HG03520 (cell line): ENCODE results near the gene TEX38.

Source experiments
- ATAC-seq: cut with Tn5 transposase; IDR thresholded peaks from one replicate; pipeline ENCODE4 v1.9.1; 2021; ENCODE audit warnings: mild to moderate bottlenecking, moderate library complexity; ENCODE audit not compliant: unreplicated experiment

The TEX38 gene

GRCh38 chr1:46721204-46721603, 49.5 kb downstream of the TEX38 start:
- ATAC-seq = no peak

GRCh38 chr1:46721686-46722205, 50.1 kb downstream of the TEX38 start:
- ATAC-seq = no peak
